ENCODE data around the gene PRPF31.

GRCh38 chr19:54136086-54136863 lies 20.7 kb downstream of the PRPF31 start:
- TF ChIP-seq GATA2 (IDR thresholded peaks at IDR 0.05; ENCODE audit: low read depth, low read length), result no peak
- TF ChIP-seq GATA3 (IDR thresholded peaks at IDR 0.05; ENCODE audit: low read depth, low read length), result no peak

Data from SH-SY5Y (cell line).